T-helper 2 cell treated with Interferon-gamma antibody and Interleukin-4, amounts not matched to agents 100 ng/mL and 5 ng/mL, for 36 hours (primary cell): ENCODE data around the gene ASTN1. TPM values are rescaled to one million over a fixed set of nuclear protein-coding genes. Genes with fewer than 3 reads are reported as not detected.

Experiments used
- intact Hi-C: fragments of 100-400 bp; cut with micrococcal nuclease; formaldehyde crosslinking; loops from one replicate; pipeline ENCODE4 v1.15.1; 2023
- total RNA-seq: library from RNA; stranded (reverse); gene quantifications from 2 replicates; pipeline ENCODE4 v1.2.3, GENCODE V29; 2022

The ASTN1 gene
- total RNA-seq, 1 donor from 2014 or later, result not detected

DNA sequence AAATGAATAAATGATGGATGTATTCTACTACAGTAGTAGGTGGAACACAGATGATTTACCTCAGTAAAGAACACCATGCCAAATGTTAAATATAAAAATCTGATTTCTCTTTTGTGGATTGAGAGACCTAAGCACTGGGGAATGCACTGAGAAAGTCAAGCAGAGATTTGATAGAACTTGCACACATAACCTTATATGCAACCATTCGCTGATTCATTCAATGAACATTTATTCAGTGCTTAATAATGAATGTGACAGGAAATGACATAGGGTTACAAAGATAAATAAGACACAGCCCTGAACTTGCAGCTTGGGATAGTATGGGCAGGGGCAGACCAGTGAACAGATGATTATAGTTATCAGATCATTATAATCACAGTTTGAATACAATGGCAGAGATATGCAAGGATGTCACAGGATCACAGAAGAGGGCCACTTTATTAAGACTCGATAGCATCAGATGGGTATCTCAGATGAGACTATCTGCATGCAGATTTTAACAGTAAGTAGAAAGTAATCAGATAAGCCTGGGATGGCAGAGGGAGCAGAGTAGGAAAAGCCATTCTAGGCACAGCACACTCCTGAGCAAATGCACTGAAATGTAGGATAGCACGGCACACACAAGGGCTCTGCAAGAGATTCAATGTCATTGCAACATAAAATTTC is 169.4 kb downstream of the ASTN1 start:
- intact Hi-C loops, result no loop called here

DNA sequence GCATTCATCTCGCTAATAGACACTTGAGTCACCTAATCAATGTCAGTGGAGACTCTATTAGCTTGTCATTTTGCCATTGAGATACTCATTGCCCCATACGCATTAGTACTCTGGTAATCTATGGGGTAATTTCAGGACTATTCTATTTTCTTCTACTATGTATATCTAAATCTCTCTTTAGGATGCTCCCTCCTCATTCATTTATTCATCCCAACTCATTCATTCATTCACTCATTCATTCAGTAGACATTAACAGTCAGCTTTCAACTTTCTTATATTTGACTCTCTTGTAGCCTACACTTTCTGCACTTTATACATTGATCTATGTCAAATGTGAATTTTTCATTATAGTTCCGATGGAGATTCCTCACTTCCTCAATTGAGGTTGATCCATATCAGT is 170.9 kb downstream of the ASTN1 start:
- intact Hi-C loops, result no loop called here

GRCh38 chr1:176989754-176990153 is 174.8 kb downstream of the ASTN1 start:
- intact Hi-C loops, result no loop called here

DNA sequence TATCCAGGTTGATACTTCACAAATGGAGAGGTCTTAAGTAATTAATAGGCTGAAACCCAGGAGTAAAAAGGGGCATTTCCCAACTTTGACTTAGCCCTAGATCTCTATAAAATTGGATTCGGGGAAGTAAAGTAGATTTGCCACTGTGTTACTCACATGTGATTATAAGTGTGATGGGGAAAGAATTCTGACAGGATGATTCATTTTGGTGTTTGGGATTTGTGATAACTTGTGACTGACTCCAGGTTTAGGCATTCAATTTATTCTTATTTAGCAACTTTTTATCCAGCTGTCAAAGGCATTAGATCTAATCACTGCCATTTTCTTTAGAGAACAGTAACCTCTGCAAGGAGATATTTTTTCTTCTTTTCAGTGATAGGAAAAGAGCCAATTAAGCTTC is 175.5 kb downstream of the ASTN1 start:
- intact Hi-C loops, result no loop called here

DNA sequence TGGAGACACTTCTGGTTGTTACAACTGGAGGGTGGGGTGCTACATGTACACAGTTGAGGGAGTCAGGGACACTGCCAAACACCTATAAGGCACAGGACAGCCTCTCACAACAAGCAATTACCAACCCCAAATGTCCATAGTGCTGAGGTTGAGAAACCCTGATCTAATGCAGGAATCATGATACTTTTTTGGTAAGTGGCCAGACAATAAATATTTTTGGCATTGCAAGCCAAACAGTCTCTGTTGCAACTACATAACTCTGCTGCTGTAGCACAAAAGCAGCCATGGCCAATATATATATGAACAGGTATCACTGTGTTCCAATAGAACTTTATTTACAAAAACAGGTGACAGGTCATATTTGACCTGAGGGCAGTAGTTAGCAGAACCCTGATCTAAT is 177.5 kb downstream of the ASTN1 start:
- intact Hi-C loops, result no loop called here

DNA sequence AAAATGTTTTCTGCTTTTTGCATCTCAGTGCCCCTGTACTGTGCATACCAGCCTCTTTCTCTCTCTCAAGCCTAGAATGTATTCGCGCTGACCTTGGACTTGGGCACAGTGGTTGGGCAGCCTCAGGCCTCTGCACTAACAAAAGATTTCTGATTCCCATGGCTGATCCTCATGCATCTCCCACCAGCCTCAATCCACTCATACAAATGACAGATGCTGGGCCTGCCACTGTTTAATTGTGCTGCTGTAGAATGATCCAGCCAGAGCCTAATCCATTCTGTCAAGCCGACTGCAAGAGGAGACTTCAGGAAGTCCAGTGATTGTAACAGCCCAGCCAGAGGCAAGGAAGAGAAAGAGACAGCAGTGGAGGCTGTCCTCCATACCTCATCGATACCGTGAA is 180.8 kb downstream of the ASTN1 start:
- intact Hi-C loops, result no loop called here

DNA sequence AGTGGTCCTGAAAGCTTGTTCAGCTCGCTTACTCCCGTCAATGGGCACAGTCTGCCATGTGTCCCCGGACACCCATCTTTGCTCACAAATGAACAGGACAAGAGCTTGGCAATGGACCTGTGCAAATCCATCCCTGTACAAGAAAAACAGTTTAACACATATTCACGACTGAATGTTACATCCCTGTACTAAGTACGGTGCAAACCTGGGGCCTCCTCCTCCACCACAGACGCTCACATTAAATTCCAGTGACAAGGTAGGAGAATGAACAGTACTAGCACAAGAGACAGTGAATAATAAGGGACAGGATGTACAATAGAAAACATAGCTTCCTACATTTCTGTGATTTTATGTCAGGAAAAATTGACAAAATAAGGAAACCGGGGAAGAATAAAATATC is 187.7 kb downstream of the ASTN1 start:
- intact Hi-C loops, result no loop called here

DNA sequence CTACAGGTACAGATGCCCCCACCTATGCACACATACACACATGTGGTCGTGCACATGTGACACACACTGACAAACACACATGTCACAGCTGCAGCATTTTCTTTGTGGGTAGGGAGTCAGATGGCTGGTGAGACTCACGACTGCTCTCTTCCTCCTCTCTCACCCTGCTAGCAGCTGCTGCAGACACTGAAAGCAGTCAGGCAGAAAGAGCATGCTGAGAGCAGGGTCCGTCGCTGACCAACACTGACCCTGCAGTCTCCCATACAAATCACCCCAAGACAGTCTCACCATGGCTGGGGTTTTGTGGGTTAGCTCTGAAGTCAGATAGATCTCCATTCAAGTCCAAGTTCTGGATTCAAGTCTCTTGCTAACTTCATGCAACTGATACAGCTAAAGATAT is 188.3 kb downstream of the ASTN1 start:
- intact Hi-C loops, result no loop called here

GRCh38 chr1:176964687-176965086 is 199.8 kb downstream of the ASTN1 start:
- intact Hi-C loops, result no loop called here

DNA sequence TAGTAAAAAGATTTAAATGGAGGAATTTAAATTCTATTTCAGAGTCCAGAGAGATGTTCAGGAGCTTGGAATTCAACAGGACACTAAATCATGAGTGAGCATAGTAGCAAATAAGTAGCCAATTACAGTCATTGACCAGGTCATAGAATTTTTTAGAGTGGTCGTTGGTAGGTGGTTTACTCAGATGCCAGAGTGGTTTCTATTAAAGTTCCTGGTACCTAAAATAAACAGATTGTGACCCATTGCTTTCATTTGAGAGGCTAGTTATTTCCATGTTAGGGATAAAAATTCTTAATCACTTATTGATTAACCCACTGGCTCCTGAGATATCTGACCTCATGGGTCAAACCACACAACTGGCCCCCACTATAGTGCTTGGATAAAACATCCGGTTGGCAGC is 201.3 kb downstream of the ASTN1 start:
- intact Hi-C loops, result no loop called here

GRCh38 chr1:176961678-176962077 is 202.8 kb downstream of the ASTN1 start:
- intact Hi-C loops, result no loop called here

DNA sequence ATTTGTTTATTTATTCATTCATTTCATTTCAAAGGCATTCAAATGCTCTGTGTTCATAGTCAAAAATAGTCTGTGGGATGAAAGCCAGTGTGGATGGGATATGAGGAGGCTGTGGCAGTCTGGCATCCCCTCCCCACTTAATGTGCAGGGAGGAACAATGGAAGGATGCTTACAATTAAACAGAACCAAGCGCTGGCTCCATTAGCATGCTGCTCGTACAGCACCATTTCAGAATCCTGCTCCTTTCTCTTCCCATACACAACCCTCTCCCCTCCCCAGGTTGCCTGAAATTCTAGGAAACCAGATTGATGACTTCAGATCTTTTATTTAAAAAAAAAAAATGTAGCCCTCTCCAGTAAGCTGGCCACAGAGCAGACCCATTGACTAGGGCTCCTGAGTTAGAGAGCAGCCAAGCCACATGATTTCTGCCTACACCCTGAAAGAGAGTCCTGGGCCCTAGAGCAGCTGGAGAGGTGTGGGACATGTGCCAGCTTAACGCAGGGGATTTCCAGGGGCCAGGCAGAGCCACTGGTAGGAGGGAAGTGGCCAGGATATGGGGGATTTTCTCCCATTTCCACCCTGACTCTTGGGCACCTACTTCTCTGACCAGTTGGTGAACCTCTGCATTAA is 205.2 kb downstream of the ASTN1 start:
- intact Hi-C loops, result no loop called here

DNA sequence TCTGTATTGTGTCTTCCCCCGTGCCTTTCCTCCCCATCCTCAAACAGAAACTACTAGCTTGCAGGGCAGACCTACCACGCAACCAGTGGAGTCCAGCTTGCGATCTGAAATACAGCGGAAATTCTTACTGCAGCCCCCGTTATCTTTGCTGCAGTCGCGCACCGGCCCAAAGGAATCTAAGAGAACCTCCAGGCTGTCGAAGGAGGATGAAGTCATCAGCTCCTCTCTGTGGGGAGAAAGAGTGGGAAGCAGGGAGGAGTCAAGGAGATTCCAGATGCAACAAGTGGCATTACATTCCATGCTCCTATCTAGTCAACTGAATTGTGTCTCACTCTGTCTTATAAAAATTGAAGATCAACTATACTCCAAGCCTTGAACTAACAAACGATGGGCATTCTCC is 206.9 kb downstream of the ASTN1 start:
- intact Hi-C loops, result no loop called here

DNA sequence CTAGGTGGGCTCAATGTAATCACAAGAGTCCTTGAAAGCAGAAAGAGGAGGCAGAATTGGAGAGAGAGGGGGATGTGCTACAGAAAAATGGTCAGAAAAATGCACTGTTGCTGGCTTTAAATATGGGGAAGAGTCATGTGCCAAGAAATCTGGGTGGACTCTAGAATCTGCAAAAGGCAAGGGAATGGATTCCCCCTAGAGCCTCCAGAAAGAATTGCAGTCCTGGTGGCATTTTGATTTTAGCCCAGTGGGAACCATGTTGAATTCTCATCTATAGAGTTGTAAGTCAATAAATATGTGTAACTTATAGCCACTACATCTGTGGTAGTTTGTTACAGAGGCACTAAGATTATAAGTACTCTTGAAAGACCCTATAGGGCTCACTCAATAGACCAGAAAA is 210.3 kb downstream of the ASTN1 start:
- intact Hi-C loops, result no loop called here

- intact Hi-C loops, result no loop called here
Observed at GRCh38 chr1:176950736-176951324, 213.7 kb downstream of the ASTN1 start.

DNA sequence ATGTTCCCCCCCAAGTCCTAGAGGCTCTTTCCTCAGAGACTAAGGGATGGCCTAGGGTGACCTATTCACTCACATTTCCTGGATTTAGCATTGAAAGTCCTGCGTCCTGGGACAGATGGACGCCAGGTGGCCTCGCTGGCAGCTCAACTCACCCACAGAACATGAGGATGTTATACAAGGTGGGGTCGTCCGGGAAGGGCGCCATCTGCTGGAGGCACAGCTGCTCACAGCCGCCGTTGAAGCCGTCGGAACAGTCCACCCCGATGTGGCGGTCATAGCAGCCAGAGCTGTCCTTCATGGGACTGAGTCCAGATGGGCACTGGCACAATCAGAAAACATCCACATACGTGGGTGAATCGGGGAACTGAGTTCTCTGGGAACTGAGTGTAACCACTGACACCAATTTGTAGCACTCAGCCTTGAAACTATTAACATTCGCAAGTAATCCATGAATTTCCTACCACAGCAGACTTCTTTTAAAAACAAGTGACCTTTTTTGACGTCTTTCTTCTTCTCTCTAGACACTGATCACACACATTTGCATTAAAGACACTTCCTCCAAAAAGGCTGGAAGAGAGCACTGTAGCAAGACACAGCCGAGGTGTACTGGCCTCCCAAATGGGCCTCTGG is 215.4 kb downstream of the ASTN1 start:
- intact Hi-C loops, result loop anchor here (5.0 kb wide), 1 partner anchor 52 kb away; no protein-coding TSS in a partner anchor

DNA sequence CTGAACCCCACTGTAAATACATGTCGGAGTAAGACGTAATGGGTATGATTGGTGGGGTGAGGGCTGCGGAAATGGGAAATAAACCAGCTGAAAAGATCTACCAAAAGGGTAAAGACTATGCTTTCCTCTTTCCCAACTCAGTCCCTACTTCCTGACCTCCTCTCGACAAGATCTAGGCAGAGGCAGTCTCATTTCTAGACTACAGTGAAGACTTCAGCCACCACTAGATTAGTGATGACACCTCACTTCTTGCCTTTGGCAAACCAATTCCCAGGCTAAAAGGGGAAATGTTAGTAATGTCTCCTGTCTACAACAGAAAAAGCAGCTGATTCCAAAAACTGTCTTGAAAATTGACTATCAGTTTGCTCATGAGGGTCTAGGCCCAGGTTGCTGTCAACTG is 219.9 kb downstream of the ASTN1 start:
- intact Hi-C loops, result loop anchor here (5.0 kb wide), 1 partner anchor 47 kb away; no protein-coding TSS in a partner anchor

GRCh38 chr1:176943783-176944182 is 220.7 kb downstream of the ASTN1 start:
- intact Hi-C loops, result no loop called here

GRCh38 chr1:176942346-176942745 is 222.2 kb downstream of the ASTN1 start:
- intact Hi-C loops, result no loop called here

- intact Hi-C loops, result no loop called here
Observed at GRCh38 chr1:176939993-176940392, 224.5 kb downstream of the ASTN1 start.

DNA sequence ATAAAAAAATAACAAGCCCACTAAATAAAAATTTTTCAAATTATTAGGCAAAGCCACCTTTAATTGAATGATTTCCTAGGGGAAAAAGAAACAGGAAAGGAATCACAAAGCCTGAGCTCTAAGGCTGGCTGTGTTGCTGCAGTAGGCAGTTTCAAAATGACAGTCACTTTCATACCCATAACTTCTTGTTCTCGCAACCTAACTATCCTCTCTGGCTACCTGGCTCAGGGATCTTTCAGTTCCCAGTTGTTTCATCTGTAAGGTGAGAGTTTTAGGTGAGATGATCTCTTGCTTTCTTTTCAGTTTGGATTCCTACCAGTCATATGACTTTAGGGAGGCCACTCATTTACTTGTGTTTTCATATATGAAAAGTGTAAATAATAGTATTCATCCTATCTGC is 226.1 kb downstream of the ASTN1 start:
- intact Hi-C loops, result no loop called here

- intact Hi-C loops, result no loop called here
Observed at GRCh38 chr1:176934370-176934769, 230.1 kb downstream of the ASTN1 start.
